HTERT RPE-1 (cell line): ENCODE measurements around the gene CRTC3.
"Not testable (repeated sequence)": the region's sequence is repeated elsewhere in the genome, so short reads cannot be mapped to it uniquely, and the experiment has no call there.

Experiments used
- in situ Hi-C: fragments of 300-500 bp; cut with MboI; formaldehyde crosslinking; loops from 4 replicates; pipeline ENCODE4 v1.14.3; 2020; ENCODE audit warnings: low sequenced_read_pairs

CRTC3 gene

DNA sequence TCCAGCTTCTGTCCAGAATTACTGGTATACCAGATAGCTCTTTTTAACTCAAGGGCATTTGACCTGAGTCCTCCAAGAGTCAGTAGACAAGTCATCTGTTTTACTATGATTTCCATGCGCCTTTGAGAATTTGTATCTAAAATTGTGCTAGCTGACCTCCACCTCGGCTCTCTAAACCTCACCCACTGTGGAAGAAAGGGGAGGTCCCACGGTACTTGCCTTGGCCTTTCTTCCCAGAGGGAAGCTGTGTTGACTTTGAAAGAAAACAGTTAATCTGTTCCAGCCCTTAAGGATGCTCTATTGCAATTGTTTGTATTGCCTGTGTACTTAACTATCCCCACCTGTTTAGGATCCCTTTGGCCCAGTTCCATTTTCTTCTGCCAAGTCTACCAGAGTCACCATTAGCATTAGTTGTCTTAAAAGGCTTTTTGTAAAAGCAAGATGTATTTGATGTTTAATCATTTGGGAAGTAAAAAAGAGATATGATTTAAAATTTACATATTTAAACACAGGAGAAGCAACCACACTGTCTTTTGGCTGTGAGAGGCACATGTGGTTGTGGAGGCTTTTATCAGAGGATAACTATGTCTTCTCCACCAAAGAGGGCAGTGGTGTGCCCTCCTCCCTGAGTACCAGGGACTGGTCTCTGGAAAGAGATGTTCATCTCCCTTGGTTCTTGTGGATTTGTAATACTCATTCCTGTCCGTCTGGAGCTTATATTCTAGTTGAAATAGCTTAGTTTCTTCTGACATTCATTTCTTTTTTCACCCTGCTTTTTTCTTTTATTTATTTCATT is 88.8 kb downstream of the CRTC3 start:
- in situ Hi-C loops: no loop called here

DNA sequence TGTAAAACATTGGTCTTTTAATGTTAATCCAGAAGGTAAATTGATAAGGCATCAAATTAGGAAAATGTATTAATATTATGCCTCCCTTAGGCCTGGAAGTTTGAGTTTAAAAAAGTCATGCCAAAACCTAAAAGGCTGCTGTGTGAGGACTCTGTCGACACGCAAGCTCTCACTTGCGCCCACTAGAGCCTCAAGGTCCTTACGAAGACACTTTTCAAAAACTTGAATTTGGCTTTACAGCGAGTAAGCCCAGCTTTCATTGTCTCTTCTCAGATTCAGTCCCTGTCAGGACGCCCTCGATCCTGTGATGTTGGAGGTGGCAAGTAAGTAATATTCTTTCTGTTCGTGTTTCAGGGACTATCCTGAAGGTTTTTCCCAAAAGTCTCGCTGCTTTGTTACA is 89.7 kb downstream of the CRTC3 start:
- in situ Hi-C loops: no loop called here

- in situ Hi-C loops: no loop called here
Measured at GRCh38 chr15:90619939-90620338, 90.2 kb downstream of the CRTC3 start.

DNA sequence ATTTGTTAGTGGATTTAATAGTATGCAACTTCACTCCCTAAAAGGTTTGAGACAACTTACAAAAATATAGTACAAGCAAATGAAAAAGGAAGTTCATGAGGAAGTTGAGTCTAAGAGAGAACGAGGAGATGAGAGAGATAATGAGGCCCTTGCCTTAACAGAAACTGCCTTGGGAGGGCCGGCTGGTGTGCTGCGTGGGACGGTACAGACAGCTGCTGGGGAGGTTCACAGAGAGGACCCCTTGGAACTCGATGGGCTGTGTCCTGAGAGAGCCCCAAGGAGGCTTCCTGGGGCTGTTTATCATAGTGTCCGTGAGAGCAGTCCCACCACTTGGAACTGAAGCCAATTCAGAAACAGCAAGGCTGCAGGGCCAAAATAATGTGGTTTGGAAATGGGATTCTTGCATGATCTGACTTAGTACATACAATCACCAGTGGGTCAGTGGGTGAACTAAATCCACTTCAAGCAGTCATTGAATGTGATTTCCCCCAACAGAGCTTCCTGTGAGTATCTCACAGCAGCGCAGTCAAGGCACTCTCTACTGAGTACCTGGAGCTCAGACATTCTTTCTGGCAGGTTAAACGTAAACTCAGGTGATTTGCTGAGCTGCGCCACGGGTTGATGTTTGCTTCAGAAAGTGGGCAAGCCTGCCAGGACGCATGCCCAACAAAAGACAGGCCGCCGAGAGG is 90.8 kb downstream of the CRTC3 start:
- in situ Hi-C loops: no loop called here

DNA sequence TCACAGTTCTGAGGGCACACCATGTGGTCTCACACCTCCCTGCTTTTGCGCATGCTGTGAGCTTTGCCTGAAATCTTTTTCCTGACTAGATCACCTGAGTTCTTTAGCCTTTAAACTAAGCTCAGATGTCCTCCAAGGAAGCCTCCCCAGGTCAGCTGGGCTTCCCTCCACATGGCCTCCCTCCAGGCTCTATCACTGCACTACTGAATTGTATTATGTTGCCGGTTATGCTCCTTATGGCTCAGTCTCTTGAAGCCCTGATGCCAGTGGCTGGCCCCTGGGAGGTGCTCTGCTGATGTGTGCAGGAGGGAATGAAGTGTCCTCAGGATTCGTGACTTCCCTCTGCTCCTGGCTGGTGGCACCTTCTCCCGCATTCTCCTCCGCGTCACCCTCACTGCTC is 94.1 kb downstream of the CRTC3 start:
- in situ Hi-C loops: no loop called here

- in situ Hi-C loops: no loop called here
Measured at GRCh38 chr15:90624278-90624981, 94.7 kb downstream of the CRTC3 start.

DNA sequence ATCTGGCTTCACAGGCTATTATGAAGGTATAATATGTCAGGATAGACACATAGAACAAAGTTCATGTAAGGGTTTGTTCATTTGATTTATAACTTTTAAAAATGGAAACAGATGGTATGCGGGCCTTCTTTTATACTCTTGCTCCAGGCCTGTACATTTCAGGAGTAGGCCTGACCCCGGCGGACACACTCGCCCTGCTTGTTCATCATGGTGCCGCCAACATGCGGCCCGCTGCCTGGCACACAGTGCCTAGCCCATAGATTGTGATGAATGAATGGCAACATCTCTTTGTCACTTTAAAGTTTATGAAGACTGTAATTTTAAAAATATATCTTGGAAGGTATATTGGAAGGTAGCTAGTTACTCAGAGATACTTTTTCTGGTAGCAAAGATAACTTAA is 95.3 kb downstream of the CRTC3 start:
- in situ Hi-C loops: no loop called here

DNA sequence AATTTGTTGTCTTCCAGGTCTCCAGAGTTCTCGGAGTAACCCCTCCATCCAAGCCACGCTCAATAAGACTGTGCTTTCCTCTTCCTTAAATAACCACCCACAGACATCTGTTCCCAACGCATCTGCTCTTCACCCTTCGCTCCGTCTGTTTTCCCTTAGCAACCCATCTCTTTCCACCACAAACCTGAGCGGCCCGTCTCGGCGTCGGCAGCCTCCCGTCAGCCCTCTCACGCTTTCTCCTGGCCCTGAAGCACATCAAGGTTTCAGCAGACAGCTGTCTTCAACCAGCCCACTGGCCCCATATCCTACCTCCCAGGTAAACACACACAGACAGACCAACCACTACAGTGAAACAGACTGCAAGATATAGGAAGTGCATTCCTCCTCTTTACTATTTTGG is 99.5 kb downstream of the CRTC3 start:
- in situ Hi-C loops: no loop called here

DNA sequence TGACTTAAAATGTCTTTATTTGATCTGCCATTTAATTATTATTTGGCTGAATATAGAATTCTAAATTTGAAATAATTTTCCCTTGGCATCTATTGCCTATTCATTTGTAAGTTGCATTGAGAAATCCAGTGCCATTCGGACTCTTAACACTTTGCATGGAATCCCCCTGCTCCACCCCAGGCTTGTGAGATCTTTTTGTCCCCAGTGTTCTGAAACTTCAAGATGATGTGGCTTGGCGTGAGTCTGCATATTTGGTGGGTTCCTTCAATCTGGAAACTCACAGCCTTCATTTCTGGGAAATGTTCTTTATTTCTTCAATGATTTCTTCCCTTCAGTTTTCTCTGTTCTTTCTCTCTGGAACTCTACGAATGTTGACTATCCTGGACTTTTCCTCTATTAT is 103.6 kb downstream of the CRTC3 start:
- in situ Hi-C loops: no loop called here

DNA sequence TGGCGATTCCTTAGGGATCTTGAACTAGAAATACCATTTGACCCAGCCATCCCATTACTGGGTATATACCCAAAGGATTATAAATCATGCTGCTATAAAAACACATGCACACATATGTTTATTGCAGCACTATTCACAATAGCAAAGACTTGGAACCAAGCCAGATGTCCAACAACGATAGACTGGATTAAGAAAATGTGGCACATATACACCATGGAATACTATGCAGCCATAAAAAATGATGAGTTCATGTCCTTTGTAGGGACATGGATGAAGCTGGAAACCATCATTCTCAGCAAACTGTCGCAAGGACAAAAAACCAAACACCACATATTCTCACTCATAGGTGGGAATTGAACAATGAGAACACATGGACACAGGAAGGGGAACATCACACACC is 107.3 kb downstream of the CRTC3 start:
- in situ Hi-C loops: not testable (repeated sequence)

- in situ Hi-C loops: no loop called here
Measured at GRCh38 chr15:90637693-90638092, 108.0 kb downstream of the CRTC3 start.

GRCh38 chr15:90638201-90638691 is 108.5 kb downstream of the CRTC3 start:
- in situ Hi-C loops: no loop called here

- in situ Hi-C loops: no loop called here
Measured at GRCh38 chr15:90638963-90639362, 109.2 kb downstream of the CRTC3 start.

DNA sequence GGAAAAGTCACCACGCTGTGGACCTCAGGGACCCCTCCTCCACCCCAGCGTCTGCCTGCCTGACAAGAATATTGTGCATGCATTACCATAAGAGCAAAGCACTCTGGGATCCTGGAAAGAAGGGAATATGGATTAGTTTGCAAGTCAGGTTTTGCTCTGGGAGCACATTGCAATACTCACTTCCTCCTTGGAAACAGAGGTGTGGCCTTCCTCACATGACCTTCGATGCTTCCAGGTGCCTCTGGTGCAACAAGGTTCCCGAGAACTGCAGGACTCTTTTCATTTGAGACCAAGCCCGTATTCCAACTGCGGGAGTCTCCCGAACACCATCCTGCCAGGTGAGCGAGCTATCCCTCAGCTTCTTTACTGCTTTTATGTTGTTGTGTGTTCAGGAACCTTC is 111.1 kb downstream of the CRTC3 start:
- in situ Hi-C loops: no loop called here

GRCh38 chr15:90641581-90642463 is 112.1 kb downstream of the CRTC3 start:
- in situ Hi-C loops: no loop called here

DNA sequence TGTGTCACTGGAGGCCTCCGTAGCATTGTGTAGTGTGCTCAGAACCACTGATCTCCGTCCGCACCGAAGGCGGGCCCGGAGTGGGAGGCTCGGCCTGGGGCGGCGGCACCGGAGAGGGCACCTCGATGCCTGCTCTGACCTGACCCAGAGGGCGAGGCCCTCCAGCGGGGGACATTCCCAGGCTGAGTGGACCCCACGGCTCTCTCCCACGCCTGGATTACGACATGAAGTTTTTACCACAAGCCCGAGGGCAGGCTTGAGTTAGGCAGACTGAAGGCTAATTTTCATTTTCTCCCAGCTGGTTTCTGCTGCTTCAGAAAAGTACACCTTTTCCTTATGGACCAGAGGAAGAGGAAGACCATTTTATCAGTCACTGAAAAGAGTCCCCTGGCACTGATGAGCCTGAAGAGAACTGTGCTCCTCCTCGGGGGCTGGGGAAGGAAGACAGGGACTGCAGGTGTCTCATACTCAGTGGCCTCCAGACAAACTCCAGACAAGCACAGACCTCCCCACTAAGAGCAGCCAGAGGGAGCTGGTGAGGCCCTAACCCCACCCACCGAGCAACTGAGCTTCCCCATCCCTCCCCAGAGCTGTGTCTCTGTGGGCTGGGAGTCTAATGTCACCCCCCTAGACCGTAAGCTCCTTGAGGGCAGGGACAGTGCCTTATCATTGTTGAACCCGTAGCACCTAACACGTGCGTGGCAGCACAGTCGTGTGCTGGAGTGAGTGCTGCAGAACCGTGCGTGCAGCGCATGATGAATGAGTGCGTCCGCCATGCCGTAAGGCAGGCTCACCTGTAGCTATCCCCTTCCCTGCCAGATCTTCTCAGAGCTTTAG is 113.0 kb downstream of the CRTC3 start:
- in situ Hi-C loops: no loop called here

DNA sequence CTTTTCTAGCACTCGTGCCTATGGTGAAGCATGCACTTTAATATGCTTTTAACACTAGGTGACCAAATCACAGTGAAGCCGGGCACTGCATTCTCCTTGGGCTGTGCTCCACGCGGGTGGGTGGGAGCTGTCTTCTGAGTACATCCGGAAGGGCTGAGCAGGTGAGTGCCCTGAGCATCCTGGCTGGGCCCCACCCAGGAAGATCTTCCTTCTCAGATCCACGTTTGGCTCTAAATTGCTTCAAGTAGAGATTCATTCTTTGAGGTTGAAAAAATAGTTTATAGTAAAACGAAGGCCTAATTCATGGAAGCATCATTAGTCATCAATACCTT is 113.5 kb downstream of the CRTC3 start:
- in situ Hi-C loops: no loop called here

DNA sequence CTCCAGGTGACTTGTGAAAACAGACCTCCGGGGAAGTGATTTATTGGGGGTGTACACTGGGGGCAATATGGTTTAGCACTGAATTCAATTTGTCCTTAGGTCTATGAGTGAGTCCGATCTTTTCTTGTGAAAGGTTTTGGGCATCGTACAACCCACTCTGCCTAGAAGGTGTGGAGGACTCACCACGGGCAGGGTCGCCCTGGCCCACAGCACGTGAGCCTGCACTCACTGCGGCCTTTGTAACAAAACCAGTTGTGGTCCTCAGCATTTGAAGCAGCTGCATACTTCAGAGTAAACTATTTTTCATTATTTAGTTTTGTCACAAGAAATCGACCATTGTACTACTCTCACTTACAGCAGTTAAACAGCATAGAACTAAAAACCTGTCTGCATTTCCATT is 114.8 kb downstream of the CRTC3 start:
- in situ Hi-C loops: no loop called here

- in situ Hi-C loops: no loop called here
Measured at GRCh38 chr15:90644952-90645725, 115.4 kb downstream of the CRTC3 start.
